ENCODE data around the gene CREG2.

DNA sequence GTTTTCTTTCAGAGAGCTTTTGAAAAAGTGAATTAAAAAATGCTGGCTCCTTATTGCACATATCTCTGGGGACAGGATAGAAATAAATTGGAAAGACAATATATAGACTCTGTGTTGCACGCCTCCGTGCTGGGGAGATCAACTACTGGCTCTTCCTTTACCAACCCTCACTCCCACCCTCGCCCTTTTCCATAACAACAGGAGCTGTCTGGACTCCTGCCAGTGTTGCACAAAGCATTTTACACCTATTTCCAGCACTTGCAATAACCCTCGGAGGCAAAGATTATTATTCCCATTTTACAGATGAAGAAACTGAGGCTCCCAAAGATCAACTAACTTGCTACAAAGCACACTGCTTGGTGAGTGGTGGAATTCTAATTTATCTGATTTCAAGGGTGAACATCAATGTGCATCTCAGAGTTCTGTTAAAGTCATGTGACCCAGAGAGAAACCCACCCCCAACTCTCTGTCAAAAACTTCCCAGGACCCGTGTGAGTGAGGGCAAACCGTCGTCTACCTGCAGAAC, 4.2 kb downstream of the CREG2 start:
- TF ChIP-seq, protein P1, sequence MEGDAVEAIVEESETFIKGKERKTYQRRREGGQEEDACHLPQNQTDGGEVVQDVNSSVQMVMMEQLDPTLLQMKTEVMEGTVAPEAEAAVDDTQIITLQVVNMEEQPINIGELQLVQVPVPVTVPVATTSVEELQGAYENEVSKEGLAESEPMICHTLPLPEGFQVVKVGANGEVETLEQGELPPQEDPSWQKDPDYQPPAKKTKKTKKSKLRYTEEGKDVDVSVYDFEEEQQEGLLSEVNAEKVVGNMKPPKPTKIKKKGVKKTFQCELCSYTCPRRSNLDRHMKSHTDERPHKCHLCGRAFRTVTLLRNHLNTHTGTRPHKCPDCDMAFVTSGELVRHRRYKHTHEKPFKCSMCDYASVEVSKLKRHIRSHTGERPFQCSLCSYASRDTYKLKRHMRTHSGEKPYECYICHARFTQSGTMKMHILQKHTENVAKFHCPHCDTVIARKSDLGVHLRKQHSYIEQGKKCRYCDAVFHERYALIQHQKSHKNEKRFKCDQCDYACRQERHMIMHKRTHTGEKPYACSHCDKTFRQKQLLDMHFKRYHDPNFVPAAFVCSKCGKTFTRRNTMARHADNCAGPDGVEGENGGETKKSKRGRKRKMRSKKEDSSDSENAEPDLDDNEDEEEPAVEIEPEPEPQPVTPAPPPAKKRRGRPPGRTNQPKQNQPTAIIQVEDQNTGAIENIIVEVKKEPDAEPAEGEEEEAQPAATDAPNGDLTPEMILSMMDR (IDR thresholded peaks at IDR 0.05) = no peak
- TF ChIP-seq YY1 (IDR thresholded peaks at IDR 0.05; ENCODE audit: low read depth) (no peak), TAF1 (IDR thresholded peaks at IDR 0.05; ENCODE audit: borderline replicate concordance, low read depth, low read length) (no peak), POLR2AphosphoS5 (IDR thresholded peaks at IDR 0.05; ENCODE audit: low read depth, low read length) (no peak), GABPA (IDR thresholded peaks at IDR 0.05; ENCODE audit: low read depth) (no peak), CHD2 (IDR thresholded peaks at IDR 0.05; ENCODE audit: low read length, partially characterized antibody) (no peak), RFX5 (IDR thresholded peaks at IDR 0.05; ENCODE audit: low read length) (no peak), JUND (IDR thresholded peaks at IDR 0.05) (no peak), RXRA (IDR thresholded peaks at IDR 0.05; ENCODE audit: borderline replicate concordance, low read depth) (no peak), FOSL2 (IDR thresholded peaks at IDR 0.05; ENCODE audit: borderline replicate concordance, low read depth) (no peak), NFIC (IDR thresholded peaks at IDR 0.05; ENCODE audit: borderline replicate concordance) (no peak)
- TF ChIP-seq, protein P2, sequence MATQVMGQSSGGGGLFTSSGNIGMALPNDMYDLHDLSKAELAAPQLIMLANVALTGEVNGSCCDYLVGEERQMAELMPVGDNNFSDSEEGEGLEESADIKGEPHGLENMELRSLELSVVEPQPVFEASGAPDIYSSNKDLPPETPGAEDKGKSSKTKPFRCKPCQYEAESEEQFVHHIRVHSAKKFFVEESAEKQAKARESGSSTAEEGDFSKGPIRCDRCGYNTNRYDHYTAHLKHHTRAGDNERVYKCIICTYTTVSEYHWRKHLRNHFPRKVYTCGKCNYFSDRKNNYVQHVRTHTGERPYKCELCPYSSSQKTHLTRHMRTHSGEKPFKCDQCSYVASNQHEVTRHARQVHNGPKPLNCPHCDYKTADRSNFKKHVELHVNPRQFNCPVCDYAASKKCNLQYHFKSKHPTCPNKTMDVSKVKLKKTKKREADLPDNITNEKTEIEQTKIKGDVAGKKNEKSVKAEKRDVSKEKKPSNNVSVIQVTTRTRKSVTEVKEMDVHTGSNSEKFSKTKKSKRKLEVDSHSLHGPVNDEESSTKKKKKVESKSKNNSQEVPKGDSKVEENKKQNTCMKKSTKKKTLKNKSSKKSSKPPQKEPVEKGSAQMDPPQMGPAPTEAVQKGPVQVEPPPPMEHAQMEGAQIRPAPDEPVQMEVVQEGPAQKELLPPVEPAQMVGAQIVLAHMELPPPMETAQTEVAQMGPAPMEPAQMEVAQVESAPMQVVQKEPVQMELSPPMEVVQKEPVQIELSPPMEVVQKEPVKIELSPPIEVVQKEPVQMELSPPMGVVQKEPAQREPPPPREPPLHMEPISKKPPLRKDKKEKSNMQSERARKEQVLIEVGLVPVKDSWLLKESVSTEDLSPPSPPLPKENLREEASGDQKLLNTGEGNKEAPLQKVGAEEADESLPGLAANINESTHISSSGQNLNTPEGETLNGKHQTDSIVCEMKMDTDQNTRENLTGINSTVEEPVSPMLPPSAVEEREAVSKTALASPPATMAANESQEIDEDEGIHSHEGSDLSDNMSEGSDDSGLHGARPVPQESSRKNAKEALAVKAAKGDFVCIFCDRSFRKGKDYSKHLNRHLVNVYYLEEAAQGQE (IDR thresholded peaks at IDR 0.05; ENCODE audit: low read depth, low read length) = no peak
- TF ChIP-seq, protein P3, sequence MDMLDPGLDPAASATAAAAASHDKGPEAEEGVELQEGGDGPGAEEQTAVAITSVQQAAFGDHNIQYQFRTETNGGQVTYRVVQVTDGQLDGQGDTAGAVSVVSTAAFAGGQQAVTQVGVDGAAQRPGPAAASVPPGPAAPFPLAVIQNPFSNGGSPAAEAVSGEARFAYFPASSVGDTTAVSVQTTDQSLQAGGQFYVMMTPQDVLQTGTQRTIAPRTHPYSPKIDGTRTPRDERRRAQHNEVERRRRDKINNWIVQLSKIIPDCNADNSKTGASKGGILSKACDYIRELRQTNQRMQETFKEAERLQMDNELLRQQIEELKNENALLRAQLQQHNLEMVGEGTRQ (IDR thresholded peaks at IDR 0.05; ENCODE audit: borderline replicate concordance, low read depth, low read length) = no peak
- TF ChIP-seq, protein P4, sequence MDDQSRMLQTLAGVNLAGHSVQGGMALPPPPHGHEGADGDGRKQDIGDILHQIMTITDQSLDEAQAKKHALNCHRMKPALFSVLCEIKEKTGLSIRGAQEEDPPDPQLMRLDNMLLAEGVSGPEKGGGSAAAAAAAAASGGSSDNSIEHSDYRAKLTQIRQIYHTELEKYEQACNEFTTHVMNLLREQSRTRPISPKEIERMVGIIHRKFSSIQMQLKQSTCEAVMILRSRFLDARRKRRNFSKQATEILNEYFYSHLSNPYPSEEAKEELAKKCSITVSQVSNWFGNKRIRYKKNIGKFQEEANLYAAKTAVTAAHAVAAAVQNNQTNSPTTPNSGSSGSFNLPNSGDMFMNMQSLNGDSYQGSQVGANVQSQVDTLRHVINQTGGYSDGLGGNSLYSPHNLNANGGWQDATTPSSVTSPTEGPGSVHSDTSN (IDR thresholded peaks at IDR 0.05) = no peak
